ENCODE results near the gene PVRIG.
"Not testable (repeated sequence)": the region's sequence is repeated elsewhere in the genome, so short reads cannot be mapped to it uniquely, and the experiment has no call there.

The PVRIG gene

DNA sequence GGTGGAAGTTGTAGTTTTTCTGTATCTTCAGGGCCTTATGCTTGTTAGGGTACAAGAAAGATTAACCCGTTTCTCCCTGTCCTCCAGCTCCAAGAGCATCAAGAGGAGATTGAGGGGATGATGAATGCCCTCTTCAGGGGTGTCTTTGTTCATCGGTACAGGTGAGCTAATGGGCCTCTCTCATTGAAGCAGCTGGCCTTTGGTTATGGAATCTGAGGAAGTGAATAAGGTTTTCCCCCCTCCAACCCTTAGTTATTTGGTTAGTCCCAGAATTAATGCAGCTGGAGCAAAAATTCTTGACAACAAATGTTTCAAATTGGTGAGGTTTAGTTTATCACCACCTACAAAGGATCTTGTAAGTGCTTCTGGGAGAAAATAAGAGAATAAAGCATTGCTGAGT lies 24.5 kb upstream of the PVRIG start:
- no peak for DNase-seq (ENCODE audit: low spot score)

DNA sequence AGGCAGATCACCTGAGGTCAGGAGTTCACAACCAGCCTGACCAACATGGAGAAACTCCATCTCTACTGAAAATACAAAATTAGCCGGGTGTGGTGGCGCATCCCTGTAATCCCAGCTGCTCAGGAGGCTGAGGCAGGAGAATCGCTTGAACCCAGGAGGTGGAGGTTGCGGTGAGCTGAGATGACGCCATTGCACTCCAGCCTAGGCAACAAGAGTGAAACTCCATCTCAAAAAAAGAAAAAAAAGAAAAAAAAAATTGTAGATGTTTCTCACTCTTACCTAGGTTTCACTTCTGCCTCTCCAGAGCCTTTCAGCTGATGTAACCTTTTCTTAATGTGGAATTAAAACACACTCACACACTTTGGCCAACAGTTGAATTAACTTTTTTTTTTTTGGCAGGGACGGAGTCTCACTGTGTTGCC lies 23.8 kb upstream of the PVRIG start:
- DNase-seq (ENCODE audit: low spot score): not testable (repeated sequence)

DNA sequence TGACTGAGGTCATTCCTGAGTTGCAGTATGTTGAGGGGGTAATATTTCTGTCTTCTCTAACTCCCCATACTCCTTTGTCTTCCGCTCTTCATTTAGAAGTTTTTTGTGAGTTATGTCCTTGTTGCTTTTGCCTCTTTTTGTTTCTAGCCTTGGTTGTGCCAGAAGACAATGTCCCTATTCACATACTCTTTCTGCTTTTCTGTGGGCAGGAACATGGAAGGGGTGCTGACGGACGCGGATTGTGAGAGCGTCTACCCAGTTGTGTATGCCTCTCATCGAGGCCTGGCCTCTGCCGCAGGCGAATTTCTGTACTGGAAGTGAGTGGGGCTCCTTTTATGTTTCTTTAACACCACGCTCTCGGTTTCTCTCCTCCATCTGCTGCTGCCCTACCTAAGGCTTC lies 21.5 kb upstream of the PVRIG start:
- no peak for DNase-seq (ENCODE audit: low spot score)

DNA sequence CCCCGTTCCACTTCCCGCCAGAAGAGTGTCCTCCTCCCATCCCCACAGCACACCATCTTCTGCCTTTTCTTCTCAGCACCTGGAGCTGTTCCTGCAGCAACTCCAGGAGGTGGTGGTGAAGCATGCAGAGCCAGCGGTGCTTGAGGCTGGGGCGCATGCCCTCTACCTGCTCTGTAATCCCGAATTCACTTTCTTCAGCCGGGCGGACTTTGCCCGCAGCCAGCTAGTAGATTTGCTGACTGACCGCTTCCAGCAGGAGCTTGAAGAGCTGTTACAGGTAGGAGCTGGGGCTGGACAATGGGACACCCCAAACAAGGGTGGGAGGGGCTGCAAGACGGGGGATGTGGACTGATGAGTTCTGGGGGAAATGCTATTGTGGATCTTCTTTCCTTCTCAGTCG lies 19.1 kb upstream of the PVRIG start:
- no peak for DNase-seq (ENCODE audit: low spot score)

DNA sequence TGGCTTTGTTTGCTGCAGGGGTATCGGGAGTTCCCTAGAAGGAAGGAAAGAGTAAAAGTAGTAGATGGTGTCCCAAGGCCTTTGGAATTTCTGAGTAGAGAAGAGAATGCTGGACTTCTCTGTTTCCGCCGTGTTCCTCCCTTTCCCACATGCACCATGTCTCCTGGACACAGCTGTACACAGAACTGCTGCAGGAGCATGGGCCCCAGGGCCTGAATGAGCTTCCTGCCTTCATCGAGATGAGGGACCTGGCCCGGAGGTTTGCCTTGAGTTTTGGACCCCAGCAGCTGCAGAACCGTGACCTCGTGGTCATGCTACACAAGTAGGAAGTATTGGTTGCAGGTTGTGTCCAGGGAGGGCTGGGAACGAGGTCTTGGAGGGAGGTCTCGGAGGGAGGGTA lies 15.3 kb upstream of the PVRIG start:
- no peak for DNase-seq (ENCODE audit: low spot score)

DNA sequence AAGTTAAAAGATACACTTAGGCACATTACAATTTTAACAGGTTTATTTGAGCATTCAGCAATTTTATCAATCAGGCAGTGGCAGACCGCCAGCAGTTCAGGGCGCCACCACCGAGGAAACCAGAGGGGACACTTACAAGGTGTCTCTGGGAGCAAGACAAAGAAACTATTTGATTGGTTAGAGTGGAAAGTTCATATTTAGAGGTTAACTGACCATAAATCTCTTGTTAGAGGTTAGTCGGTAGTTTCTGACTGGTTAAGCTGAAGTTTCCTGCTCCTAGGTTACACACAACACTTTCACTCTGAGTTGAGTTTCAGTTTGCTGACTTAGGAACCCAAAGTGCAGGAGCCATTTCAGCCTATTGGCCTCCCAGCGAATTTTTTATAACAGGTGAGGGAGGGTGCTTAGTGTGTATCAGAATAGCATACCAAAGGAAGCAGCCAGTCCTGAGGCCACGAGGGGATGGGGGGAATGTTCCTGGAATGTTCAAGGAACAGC lies 10.8 kb upstream of the PVRIG start:
- peak; percentile 32 for DNase-seq (ENCODE audit: low spot score)

DNA sequence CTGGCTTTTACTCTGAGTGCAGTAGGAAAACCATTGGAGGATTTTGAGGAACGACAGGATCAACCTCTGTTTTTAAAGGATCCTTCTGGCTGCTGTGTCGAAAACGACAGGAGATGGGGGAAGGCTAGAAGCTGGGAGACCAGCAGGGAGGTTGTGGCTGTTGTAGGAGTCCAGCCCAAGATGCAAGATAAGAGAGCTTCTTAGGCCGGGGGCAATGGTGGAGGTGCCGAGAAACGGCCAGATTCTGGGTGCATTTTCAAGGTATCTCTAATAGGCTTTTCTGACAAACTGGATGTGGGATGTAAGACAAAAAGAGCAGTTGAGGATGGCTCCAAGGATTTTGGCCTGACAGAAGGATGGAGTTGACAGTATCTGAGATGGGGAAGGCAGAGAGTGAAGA lies 10.3 kb upstream of the PVRIG start:
- no peak for DNase-seq (ENCODE audit: low spot score)

DNA sequence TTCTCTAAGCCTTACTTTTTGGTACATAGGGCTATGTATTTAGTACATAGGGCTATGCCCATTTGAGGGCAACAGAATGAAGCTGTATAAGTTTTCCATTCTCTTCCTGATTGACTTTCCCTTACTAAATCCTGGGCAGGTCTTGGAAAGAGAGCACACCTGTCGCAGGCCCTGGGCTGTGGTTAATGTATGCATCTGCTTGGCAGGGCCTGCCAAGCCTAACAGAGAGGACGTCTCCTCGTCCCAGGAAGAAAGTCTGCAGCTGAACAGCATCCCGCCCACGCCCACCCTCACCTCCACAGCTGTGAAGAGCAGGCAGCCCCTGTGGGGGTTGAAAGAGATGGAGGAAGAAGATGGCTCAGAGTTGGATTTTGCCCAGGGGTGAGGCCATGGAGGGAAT lies 8.9 kb upstream of the PVRIG start:
- no peak for DNase-seq (ENCODE audit: low spot score)

DNA sequence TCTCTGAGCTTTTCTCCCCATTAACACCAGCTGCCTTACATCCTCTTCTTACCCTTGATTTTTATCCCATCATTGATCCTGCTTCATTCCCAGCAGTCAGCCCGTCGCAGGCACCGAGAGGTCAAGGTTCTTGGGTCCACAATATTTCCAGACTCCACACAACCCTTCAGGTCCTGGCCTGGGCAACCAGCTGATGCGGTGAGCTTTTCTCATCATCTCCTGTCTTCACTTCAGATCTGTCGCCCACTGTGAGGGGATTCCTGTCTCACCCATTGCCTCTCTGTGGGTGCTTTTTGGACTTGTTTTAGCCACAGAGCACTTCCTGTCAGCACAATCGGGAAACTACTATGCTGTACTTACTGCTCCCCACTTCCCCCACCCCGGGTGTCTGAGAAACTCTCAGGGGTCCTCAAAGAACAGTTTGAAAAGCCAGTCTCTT lies 8.4 kb upstream of the PVRIG start:
- peak; percentile 61 for DNase-seq (ENCODE audit: low spot score)

DNA sequence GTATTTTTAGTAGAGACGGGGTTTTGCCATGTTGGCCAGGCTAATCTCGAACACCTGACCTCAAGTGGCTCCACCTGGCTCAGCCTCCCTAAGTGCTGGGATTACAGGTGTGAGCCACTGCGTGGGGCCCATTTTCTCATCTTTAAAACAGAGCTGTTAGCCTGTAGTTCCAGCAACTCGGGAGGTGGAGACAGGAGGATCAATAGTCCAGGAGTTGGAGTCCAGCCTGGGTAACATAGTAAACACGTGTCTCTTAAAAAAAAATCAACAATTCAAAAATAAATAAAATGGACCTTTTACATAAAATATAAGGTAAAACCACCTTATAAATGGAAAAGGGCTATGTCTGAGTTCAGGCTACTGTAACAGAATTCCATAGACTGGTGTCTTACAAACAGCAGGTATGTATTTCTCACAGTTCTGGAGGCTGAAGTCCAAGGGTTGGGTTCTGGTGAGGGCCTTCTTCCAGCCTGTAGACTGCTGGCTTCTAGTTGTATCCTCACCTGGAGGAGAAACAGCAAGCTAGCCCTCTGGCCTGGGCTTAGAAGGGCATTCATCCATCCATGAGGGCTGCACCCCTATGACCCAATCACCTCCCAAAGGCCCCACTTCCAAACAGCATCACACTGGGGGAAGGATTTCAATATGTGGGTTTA lies 7.0 kb upstream of the PVRIG start:
- no peak for DNase-seq (ENCODE audit: low spot score)

DNA sequence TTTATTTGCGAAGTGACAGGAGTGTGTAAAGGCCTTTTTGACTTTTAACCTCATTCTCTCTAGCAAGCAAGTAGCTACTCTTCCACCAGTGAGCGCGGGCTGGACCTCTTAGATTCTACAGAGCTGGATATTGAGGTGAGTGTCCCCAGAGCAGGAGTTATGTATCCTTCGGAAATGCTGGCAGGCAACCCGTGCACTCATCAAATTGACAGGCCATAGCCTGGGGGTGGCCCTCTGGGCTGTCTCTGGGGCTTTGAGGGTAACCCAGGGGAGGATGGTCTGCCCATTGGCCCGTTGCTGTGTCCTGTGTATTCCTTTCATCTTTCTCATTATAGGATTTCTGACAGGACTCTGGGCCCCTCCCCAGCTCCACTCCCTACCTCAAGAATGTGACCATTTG lies 6.1 kb upstream of the PVRIG start:
- no peak for DNase-seq (ENCODE audit: low spot score)

DNA sequence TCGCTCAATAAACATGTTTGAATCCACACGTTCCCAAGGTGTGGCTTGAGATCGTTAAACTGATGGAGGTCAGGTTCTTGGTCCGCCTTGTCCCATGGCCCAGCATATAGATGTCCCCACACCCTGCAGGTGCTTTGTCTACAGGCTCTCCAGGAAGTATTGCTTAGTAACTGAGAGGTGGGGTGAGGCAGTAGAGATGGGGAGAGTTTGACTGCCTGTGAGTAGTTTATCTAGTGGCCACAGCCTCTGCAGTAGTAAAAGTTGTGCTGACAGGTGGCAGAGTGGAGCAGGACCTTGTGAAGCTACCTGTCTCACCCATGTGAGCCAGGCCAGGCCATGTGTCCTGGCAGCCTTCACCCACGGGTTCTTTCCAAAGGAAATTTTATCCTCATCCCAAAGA lies 5.4 kb upstream of the PVRIG start:
- peak; percentile 24 for DNase-seq (ENCODE audit: low spot score)

DNA sequence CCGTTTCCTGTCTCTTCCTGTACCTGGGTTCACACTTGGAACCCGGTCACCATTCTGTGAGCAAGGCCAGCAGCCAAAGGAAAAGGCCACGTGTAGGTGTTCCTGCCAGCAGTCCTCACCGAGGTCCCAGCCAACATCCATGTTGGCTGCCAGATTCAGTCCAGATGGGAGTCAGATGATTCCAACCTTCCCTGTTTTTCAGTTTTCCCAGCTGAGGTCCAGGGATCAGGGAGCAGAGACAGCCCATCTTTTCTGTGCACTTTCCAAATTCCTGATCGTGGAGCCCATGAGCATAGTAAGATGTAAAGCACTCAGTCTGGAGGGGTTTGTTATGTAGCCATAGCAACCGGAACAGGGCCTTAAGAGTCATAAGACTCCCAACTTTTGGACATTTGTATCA lies 3.9 kb upstream of the PVRIG start:
- DNase-seq (ENCODE audit: low spot score): no peak

DNA sequence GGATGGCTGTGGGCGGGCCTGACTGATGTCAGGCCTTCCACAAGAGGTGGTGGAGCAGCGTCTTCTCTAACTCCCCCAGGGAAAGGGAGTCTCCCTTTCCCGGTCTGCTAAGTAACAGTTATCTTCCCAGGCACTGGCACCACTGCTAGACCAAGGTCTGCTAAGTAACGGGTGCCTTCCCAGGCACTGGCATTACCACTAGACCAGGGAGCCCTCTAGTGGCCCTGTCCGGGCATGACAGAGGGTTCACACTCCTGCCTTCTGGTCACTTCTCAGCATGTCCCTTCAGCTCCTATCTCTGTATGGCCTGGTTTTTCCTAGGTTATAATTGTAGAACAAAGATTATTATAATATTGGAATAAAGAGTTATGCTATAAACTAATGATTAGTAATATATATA lies 1.8 kb upstream of the PVRIG start:
- peak; percentile 56 for DNase-seq (ENCODE audit: low spot score)

DNA sequence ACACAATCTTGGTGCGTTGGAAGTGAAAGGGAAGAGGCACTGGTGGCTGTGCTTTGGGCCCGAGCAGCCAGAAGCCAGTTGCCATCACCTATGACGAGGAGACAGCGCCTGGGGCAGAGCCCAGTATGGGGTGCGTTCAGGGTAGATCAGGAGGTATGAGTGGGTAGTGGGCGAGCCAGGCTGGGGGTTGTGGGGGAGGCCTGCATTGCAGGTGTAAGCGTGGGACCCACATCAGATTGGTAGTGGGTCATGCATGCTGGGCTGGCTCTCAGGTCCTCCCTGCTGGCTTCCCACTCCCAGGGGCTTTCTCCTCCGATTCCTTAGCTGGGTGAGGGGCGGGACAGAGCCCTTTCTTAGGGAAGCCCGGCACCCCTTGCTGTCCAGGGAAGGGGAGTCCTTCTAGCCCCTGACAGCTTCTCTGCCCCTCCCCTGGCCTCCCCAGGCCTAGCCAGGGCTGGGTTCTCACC lies 445 bp upstream of the PVRIG start:
- DNase-seq (ENCODE audit: low spot score): no peak

DNA sequence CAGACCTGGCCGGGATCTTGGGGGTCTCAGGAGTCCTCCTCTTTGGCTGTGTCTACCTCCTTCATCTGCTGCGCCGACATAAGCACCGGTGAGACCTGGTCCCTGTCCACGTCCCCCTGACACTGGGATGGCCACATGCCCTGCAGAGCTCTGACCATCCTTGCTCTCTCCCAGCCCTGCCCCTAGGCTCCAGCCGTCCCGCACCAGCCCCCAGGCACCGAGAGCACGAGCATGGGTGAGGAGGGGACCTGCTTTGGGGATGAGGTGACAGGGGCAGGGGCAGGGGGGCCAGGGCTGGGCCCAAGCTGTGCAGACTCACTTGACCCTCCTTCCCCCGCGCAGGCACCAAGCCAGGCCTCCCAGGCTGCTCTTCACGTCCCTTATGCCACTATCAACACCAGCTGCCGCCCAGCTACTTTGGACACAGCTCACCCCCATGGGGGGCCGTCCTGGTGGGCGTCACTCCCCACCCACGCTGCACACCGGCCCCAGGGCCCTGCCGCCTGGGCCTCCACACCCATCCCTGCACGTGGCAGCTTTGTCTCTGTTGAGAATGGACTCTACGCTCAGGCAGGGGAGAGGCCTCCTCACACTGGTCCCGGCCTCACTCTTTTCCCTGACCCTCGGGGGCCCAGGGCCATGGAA lies 959 bp downstream of the PVRIG start:
- DNase-seq (ENCODE audit: low spot score): peak; percentile 13

DNA sequence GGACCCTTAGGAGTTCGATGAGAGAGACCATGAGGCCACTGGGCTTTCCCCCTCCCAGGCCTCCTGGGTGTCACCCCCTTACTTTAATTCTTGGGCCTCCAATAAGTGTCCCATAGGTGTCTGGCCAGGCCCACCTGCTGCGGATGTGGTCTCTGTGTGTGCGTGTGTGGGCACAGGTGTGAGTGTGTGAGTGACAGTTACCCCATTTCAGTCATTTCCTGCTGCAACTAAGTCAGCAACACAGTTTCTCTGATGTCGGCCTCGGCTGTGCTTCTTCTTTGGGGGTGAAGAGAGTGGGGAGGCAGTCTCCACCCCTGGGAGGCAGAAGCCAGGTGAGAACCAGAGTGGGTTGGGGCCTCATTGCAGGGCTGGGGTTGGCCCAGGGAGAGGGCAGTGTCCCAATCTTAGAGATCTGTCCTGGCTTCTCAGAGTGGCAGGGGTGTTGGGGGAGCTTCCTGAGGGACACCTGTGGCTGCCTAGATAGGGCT lies 1.5 kb downstream of the PVRIG start:
- DNase-seq (ENCODE audit: low spot score): peak; percentile 90

DNA sequence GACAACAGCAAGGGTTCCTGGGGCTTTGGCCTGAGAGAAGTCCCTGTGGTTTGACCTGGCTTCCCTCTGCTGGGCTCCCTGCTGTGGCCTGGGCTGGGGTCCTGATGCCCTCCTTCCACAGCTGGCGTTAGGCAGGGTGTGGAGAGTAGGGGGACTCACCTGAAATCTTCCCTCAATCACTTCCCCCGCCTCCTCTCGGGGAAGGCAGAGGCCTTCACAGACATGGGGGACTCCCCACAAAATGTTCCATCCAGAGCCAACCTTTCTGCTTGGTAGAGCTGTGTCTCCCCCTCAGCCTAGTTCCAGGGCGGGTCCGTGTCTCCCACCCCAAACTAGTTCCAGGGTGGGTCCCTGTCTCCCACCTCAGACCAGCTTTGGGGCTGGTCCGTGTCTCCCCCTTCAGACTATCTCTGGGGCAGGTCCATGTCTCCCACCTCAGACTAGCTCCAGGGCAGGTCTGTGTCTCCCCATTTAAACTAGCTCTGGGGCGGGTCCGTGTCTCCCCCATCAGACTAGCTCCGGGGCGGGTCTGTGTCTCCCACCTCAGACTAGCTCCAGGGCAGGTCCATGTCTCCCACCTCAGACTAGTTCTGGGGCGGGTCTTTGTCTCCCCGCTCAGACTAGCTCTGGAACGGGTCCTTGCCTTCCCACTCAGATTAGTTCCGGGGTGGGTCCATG lies 2.2 kb downstream of the PVRIG start:
- no peak for DNase-seq (ENCODE audit: low spot score)

DNA sequence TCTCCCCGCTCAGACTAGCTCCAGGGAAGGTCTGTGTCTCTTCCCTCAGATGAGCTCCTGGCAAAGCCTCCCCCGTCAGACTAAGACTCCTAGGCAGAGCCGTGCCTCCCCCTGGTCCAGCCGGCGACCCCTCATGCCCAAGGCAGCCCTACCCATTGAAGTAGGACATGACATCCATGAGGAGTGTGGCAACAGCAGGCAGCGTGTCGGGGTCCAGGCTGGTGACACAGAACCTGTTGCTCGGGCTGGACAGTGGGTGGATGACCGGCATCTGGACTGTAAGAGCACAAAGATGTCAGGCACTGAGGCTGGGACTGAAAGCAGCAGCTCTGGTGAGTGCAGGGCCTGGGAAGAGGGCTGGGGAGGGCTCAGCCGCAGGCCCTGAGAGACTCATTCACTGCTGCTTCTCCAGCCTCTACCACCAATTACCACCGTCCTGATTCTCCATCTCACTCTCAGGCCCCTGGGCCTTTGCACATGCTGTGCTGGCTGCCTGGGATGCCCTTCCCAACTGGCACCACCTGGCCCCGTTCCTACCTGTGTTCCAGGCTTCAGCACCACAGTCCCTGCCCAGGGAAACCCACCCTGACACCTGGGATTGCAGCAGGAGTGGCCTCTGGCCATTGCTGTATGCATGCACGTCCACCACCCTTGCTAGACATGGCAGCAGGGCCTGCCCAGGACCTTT lies 2.8 kb downstream of the PVRIG start:
- no peak for DNase-seq (ENCODE audit: low spot score)

DNA sequence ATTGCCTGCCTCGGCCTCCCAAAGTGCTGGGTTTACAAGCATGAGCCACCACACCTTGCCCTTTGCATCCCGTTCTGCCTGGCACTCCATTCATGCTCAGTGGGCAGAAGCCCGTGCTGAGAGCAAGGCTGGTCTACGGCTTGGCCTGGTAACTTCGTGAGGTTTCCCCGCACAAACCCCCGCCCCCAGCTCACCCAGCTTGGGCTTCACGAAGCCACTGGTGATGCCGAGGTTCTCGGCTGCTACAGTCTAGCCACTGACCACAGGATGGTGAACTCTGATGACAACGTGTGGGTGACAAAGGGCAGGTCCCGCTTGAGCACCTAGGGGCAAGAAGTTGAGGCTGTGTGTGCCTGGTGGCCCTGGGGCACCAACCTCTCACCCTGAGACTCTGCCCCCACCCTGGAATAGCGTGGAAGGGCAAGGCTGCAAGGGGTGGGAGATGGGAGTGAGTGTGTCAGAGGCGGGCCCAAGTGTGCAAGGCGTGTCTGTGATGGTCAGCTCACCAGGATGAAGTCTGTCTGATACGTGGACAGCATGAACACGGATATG lies 3.7 kb downstream of the PVRIG start:
- not testable (repeated sequence) for DNase-seq (ENCODE audit: low spot score)

DNA sequence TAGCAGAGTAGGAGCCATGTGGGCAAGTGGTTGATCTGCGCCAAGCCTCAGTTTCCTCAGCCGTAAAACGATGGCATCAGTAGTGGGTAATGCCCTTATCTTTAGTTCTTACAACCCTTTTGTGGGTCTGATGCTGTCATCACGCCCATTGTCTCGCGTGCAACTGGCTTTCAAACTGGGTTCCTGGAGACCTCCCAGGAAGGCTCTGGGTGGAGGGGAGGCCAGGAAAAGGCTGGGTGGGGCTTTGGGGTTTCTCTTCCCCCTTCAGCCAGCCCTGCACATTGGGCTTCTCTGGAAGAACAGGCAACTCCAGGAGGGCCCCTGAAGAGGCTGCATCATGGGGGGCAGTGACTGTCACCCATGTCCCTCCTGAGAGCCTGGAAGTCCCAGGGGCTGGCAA lies 5.1 kb downstream of the PVRIG start:
- not testable (repeated sequence) for DNase-seq (ENCODE audit: low spot score)
